MM.1S (cell line): ENCODE results near the gene UGCG.
"Not testable (repeated sequence)": the region's sequence is repeated elsewhere in the genome, so short reads cannot be mapped to it uniquely, and the experiment has no call there.

Experiments
- CTCF ChIP-seq: fragments of 300-600 bp; sonication (generic); IDR thresholded peaks from 2 replicates; pipeline ENCODE4 v1.5.1; 2016; ENCODE audit warnings: antibody characterized with exemption, low read length, mixed read lengths
- EZH2 ChIP-seq: fragments of 300-600 bp; sonication (generic); optimal IDR thresholded peaks from 2 replicates; pipeline ENCODE3; 2017; ENCODE audit warnings: low read depth, mild to moderate bottlenecking, antibody characterized with exemption, low read length, mixed read lengths
- EZH2phosphoT487 ChIP-seq: fragments of 300-600 bp; sonication (generic); IDR thresholded peaks from 2 replicates; pipeline ENCODE4 v1.6.1; 2018; ENCODE audit warnings: antibody characterized with exemption, low read length

GRCh38 chr9:111903535-111903934, 6.9 kb downstream of the UGCG start:
- not testable (repeated sequence) for TF ChIP-seq CTCF, EZH2, EZH2phosphoT487
